ENCODE measurements around the gene CDK8. TPM values are rescaled to one million over a fixed set of nuclear protein-coding genes. Genes with fewer than 3 reads are reported as not detected.

The CDK8 gene
- 10 to 100 TPM; 13.3 to 15.4 (median 13.8) TPM for total RNA-seq

GRCh38 chr13:26253787-26254582, at the start of gene CDK8:
TSS of gene CDK8 (plus strand) at chr13:26254129. CDS start at chr13:26254642, 513 bp downstream.
- H3K27ac ChIP-seq = peak within 1 kb of the TSS; percentile 88 to 93

GRCh38 chr13:26208287-26208686, 45.6 kb upstream of the CDK8 start:
- no peak for TF ChIP-seq POLR2AphosphoS5 (IDR thresholded peaks at IDR 0.05)
- TF ChIP-seq CTCF (IDR thresholded peaks at IDR 0.05) = no peak
- TF ChIP-seq POLR2A (IDR thresholded peaks at IDR 0.05) = no peak
- Histone ChIP-seq H3K36me3 (no peaks in the 10 kb centered on the region), H3K9me3 (no peaks in the 10 kb centered on the region)

More at GRCh38 chr13:26253787-26254582, at the start of gene CDK8:
- Histone ChIP-seq H3K9me3 (no peaks in the 10 kb centered on the region), H3K36me3 (no peaks in the 10 kb centered on the region), H3K4me1 (no peaks in the 10 kb centered on the region), H3K4me3 (peak within 1 kb of the TSS; percentile 81 to 94 (median 93)), H3K27me3 (no peaks in the 10 kb centered on the region)
- peak; percentile 23 to 45 (median 27) for TF ChIP-seq POLR2AphosphoS5 (IDR thresholded peaks at IDR 0.05)
- no peak for TF ChIP-seq CTCF (IDR thresholded peaks at IDR 0.05)
- intact Hi-C loops (cut with DNase I; ENCODE audit: low total_unique reads) = no loop called here
- DNase-seq (ENCODE audit: low spot score in 2 of 2) = peak; percentile 72 to 73

GRCh38 chr13:26213345-26213744, 40.6 kb upstream of the CDK8 start:
- TF ChIP-seq CTCF (IDR thresholded peaks at IDR 0.05) = no peak
- TF ChIP-seq POLR2AphosphoS5 (IDR thresholded peaks at IDR 0.05) = no peak
- TF ChIP-seq POLR2A (IDR thresholded peaks at IDR 0.05) = no peak
- Histone ChIP-seq H3K9me3 (no peaks in the 10 kb centered on the region), H3K36me3 (peaks cover 9% of the 10 kb centered on the region), H3K27ac (no peak overlapping the region), H3K4me1 (no peaks in the 10 kb centered on the region), H3K27me3 (no peaks in the 10 kb centered on the region), H3K4me3 (no peak overlapping the region)
- DNase-seq (ENCODE audit: low spot score in 2 of 2) = no peak
- intact Hi-C loops (cut with DNase I; ENCODE audit: low total_unique reads) = no loop called here

More at GRCh38 chr13:26208287-26208686, 45.6 kb upstream of the CDK8 start:
- no peak for DNase-seq (ENCODE audit: low spot score in 2 of 2)
- intact Hi-C loops (cut with DNase I; ENCODE audit: low total_unique reads) = no loop called here
- Histone ChIP-seq H3K27me3 (no peaks in the 10 kb centered on the region), H3K4me1 (no peaks in the 10 kb centered on the region), H3K4me3 (no peak overlapping the region), H3K27ac (no peak overlapping the region)

GRCh38 chr13:26213982-26214381, 39.9 kb upstream of the CDK8 start:
- intact Hi-C loops (cut with DNase I; ENCODE audit: low total_unique reads) = no loop called here
- H3K4me3 ChIP-seq = no peak overlapping the region
- H3K36me3 ChIP-seq = peaks cover 9% of the 10 kb centered on the region
- H3K4me1 ChIP-seq = no peaks in the 10 kb centered on the region
- no peaks in the 10 kb centered on the region for H3K27me3 ChIP-seq
- no peaks in the 10 kb centered on the region for H3K9me3 ChIP-seq
- DNase-seq (ENCODE audit: low spot score in 2 of 2) = no peak
- H3K27ac ChIP-seq = no peak overlapping the region
- TF ChIP-seq POLR2A (IDR thresholded peaks at IDR 0.05) (no peak), CTCF (IDR thresholded peaks at IDR 0.05) (no peak), POLR2AphosphoS5 (IDR thresholded peaks at IDR 0.05) (no peak)

GRCh38 chr13:26216042-26216441, 37.9 kb upstream of the CDK8 start:
- Histone ChIP-seq H3K9me3 (no peaks in the 10 kb centered on the region), H3K4me1 (peaks cover 0 to 15% of the 10 kb centered on the region in 2 donors), H3K27me3 (no peaks in the 10 kb centered on the region), H3K36me3 (peaks cover 9% of the 10 kb centered on the region), H3K4me3 (no peak overlapping the region), H3K27ac (no peak overlapping the region)
- intact Hi-C loops (cut with DNase I; ENCODE audit: low total_unique reads) = no loop called here
- TF ChIP-seq CTCF (IDR thresholded peaks at IDR 0.05) (no peak), POLR2A (IDR thresholded peaks at IDR 0.05) (no peak), POLR2AphosphoS5 (IDR thresholded peaks at IDR 0.05) (no peak)
- no peak for DNase-seq (ENCODE audit: low spot score in 2 of 2)
